CD4-positive, alpha-beta T cell (primary cell): ENCODE measurements around the gene TMEM69. TPM values are rescaled to one million over a fixed set of nuclear protein-coding genes. Genes with fewer than 3 reads are reported as not detected.
A peak's percentile ranks its signal among the peaks of the same experiment; 100 is the strongest.

Source experiments
- ATAC-seq: fragments of 200-7000 bp; cut with Tn5 transposase; one replicate; pipeline ENCODE4 v1.10.0; 2022; ENCODE audit warnings: mild to moderate bottlenecking; ENCODE audit not compliant: poor library complexity
- CTCF ChIA-PET: fragments of 350-600 bp; sonication (Branson Sonifier 250); formaldehyde crosslinking; loops from one replicate; lab custom pipeline; 2021; ENCODE audit warnings: antibody characterized with exemption, inconsistent platforms; lab: Charles Lee
- POLR2A ChIA-PET: fragments of 350-600 bp; sonication (Branson Sonifier 250); formaldehyde crosslinking; loops from one replicate; lab custom pipeline; 2021; ENCODE audit warnings: antibody characterized with exemption, inconsistent platforms; lab: Charles Lee
- DNase-seq, 14 experiments: peaks; one replicate each; pipeline ENCODE4 v3.0.0-alpha.2; 2013 to 2020; ENCODE audit warnings: mixed read lengths in 2 of 14
- H3K27ac ChIP-seq, 2 donors: one replicate each; pipeline versions ENCODE4 v1.5.1 to v1.7.0; 2013; ENCODE audit warnings: low read length in 2 of 2, low read depth in 1 of 2, mild to moderate bottlenecking in 1 of 2
- H3K27me3 ChIP-seq, 2 experiments: 1 replicate in 1 of 2; 2 replicates in 1 of 2; pipeline versions ENCODE4 v1.6.1 to v1.7.0; 2013; ENCODE audit warnings: low read length in 2 of 2, control low read depth in 1 of 2, mild to moderate bottlenecking in 1 of 2, moderate library complexity in 1 of 2; ENCODE audit not compliant: insufficient read depth in 2 of 2, control insufficient read depth in 1 of 2
- H3K36me3 ChIP-seq: one replicate; pipeline ENCODE4 v1.6.1; 2013; ENCODE audit warnings: low read length, control low read depth; ENCODE audit not compliant: insufficient read depth
- H3K4me1 ChIP-seq: one replicate; pipeline ENCODE4 v1.6.1; 2013; ENCODE audit warnings: low read length, control low read depth; ENCODE audit not compliant: insufficient read depth
- H3K4me3 ChIP-seq: one replicate; pipeline ENCODE4 v1.5.1; 2013; ENCODE audit warnings: mild to moderate bottlenecking, low read length, moderate library complexity
- H3K9me3 ChIP-seq, 2 experiments: 1 replicate in 1 of 2; 2 replicates in 1 of 2; pipeline versions ENCODE4 v1.6.1 to v1.7.0; 2013; ENCODE audit warnings: low read length in 2 of 2, mild to moderate bottlenecking in 2 of 2, control low read depth in 1 of 2, moderate library complexity in 1 of 2; ENCODE audit not compliant: control insufficient read depth in 1 of 2, insufficient read depth in 1 of 2
- H3K27ac Mint-ChIP-seq: one replicate; pipeline ENCODE4 v1.8.0; 2020; ENCODE audit warnings: mixed read lengths
- H3K27me3 Mint-ChIP-seq: one replicate; pipeline ENCODE4 v1.8.0; 2021; ENCODE audit warnings: mixed read lengths
- H3K36me3 Mint-ChIP-seq: one replicate; pipeline ENCODE4 v1.8.0; 2021; ENCODE audit warnings: low read depth, mixed read lengths
- H3K4me1 Mint-ChIP-seq: one replicate; pipeline ENCODE4 v1.8.0; 2021; ENCODE audit warnings: low read depth, mixed read lengths
- H3K4me3 Mint-ChIP-seq: one replicate; pipeline ENCODE4 v1.8.0; 2020; ENCODE audit warnings: mild to moderate bottlenecking, mixed read lengths
- H3K9me3 Mint-ChIP-seq: one replicate; pipeline ENCODE4 v1.8.0; 2020; ENCODE audit warnings: mixed read lengths
- CTCF ChIP-seq: fragments of 200-600 bp; IDR thresholded peaks from one replicate; pipeline ENCODE4 v1.8.0; 2022; ENCODE audit warnings: antibody characterized with exemption, mild to moderate bottlenecking
- intact Hi-C, 2 experiments: fragments of 100-400 bp; cut with DNase I in 1 of 2; cut with micrococcal nuclease in 1 of 2; formaldehyde crosslinking; loops; one replicate each; pipeline versions ENCODE4 v1.15.1 to v1.9.0; 2023 to 2025; cut with DNase I, micrococcal nuclease
- polyA plus RNA-seq, 2 donors: library from polyadenylated mRNA; unstranded; fragments of 120-200 nt; gene quantifications; one replicate each; pipeline ENCODE4 v1.2.1, GENCODE V29; 2013
- total RNA-seq, 174 experiments: library from RNA in 2 of 174; stranded (reverse) in 2 of 174; gene quantifications; one replicate each; pipeline ENCODE4 v1.2.3 and lab custom pipeline; 2021 to 2026

The TMEM69 gene
- total RNA-seq (1 to 10 TPM; 5.6 to 6.3 TPM), total RNA-seq (lab: John Stamatoyannopoulos, UW) (9.0 to 55.4 (median 24.1) reads per million in 172 experiments)
- 26.2 TPM for polyA plus RNA-seq (2013, experiment 1 of 2)
- polyA plus RNA-seq (2013, experiment 2 of 2), result 24.4 TPM

GRCh38 chr1:45687754-45688740, at the start of gene TMEM69:
Gene TMEM69 (plus strand): TSS chr1:45688181. CDS start chr1:45691069, 2,888 bp downstream.
- Histone ChIP-seq H3K9me3 (no peaks in the 10 kb centered on the region), H3K4me3 (peak within 1 kb of the TSS; percentile 95), H3K36me3 (peaks cover 8% of the 10 kb centered on the region), H3K4me1 (peaks cover 40% of the 10 kb centered on the region), H3K27me3 (no peaks in the 10 kb centered on the region), H3K27ac (peak within 1 kb of the TSS; percentile 97)
- Mint-ChIP-seq H3K4me1 (peaks cover 35% of the 10 kb centered on the region), H3K9me3 (no peaks in the 10 kb centered on the region), H3K27me3 (no peaks in the 10 kb centered on the region), H3K36me3 (peaks cover 56% of the 10 kb centered on the region), H3K27ac (peak within 1 kb of the TSS; percentile 100), H3K4me3 (peak within 1 kb of the TSS; percentile 99)
- peak; percentile 59 to 91 (median 70) for DNase-seq
- ChIA-PET CTCF (interaction anchor here (0.8 to 1.5 kb wide), 2 partner anchors 11 to 62 kb away, joined by 3 to 4 read pairs; partner anchors contain the start of gene IPP), POLR2A (interaction anchor here (0.6 to 3.6 kb wide), 22 partner anchors 10 to 1056 kb away, joined by 3 to 65 read pairs (median 5); partner anchors contain the start of genes AKR1A1, BTBD19, CCDC163 and HECTD3)
- no peak for TF ChIP-seq CTCF
- no peak for ATAC-seq
- intact Hi-C loops, result loop anchor here (1.0 to 10.0 kb wide), 15 partner anchors 62 to 676 kb away; partner anchors contain the start of genes CCDC163 (in 2 of the 2), HECTD3 (in 2 of the 2), IPP (in 2 of the 2) and MMACHC (in 2 of the 2)

GRCh38 chr1:45640293-45640692, 47.7 kb upstream of the TMEM69 start:
- Mint-ChIP-seq H3K4me1 (no peaks in the 10 kb centered on the region), H3K27ac (peak overlapping the region; percentile 16), H3K36me3 (peaks cover 45% of the 10 kb centered on the region), H3K27me3 (no peaks in the 10 kb centered on the region), H3K9me3 (no peaks in the 10 kb centered on the region), H3K4me3 (no peak overlapping the region)
- H3K9me3 ChIP-seq, result no peaks in the 10 kb centered on the region
- no peak overlapping the region for H3K4me3 ChIP-seq
- ChIA-PET POLR2A (no interaction called here), CTCF (no interaction called here)
- intact Hi-C loops, result no loop called here
- H3K4me1 ChIP-seq, result no peaks in the 10 kb centered on the region
- no peaks in the 10 kb centered on the region for H3K27me3 ChIP-seq
- H3K27ac ChIP-seq, result no peak overlapping the region
- peaks cover 78% of the 10 kb centered on the region for H3K36me3 ChIP-seq
- TF ChIP-seq CTCF, result no peak
- DNase-seq (no peak), ATAC-seq (no peak)

GRCh38 chr1:45643321-45643720, 44.7 kb upstream of the TMEM69 start:
- CTCF ChIA-PET, result no interaction called here
- intact Hi-C loops, result no loop called here
- Mint-ChIP-seq H3K27me3 (no peaks in the 10 kb centered on the region), H3K9me3 (no peaks in the 10 kb centered on the region), H3K4me1 (peaks cover 2% of the 10 kb centered on the region), H3K36me3 (peaks cover 72% of the 10 kb centered on the region), H3K27ac (no peak overlapping the region), H3K4me3 (no peak overlapping the region)
- no peak overlapping the region for H3K4me3 ChIP-seq
- no peak for TF ChIP-seq CTCF
- H3K4me1 ChIP-seq, result no peaks in the 10 kb centered on the region
- DNase-seq (no peak), ATAC-seq (no peak)
- no peak overlapping the region for H3K27ac ChIP-seq
- POLR2A ChIA-PET, result no interaction called here
- no peaks in the 10 kb centered on the region for H3K9me3 ChIP-seq
- no peaks in the 10 kb centered on the region for H3K27me3 ChIP-seq
- peaks cover 62% of the 10 kb centered on the region for H3K36me3 ChIP-seq
